ENCODE data around the gene ZBTB26. TPM values are rescaled to one million over a fixed set of nuclear protein-coding genes. Genes with fewer than 3 reads are reported as not detected.
A peak's percentile ranks its signal among the peaks of the same experiment; 100 is the strongest.

Gene ZBTB26
- total RNA-seq, 4 donors from 2014 or later, result 10.9 to 15.6 (median 12.7) TPM

DNA sequence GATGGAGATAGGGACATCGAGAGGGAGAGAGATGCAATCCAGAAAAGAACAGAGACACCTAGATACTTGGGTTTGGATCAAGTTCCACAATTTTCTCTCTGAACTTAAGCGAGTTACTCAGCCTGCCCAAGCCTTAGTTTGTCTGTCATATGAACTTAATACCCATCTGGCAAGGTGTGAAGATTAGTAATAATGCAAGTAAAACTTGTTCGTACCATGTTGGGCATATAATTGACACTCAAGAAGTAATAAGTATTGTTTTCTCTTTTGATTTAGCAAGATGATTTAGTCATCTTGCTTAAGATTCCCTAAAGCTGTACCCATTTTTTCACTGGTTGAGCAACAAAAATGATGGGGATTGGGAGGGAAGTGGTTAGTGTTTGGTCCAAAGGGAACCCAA lies 17.0 kb upstream of the ZBTB26 start:
- H3K27me3 ChIP-seq, result no peaks in the 10 kb centered on the region
- WGBS, 2 donors, result 74 to 85% methylated on average over 3 of the region's 3 CpGs
- peak overlapping the region; percentile 61 to 78 (median 68) for H3K27ac ChIP-seq
- TF ChIP-seq, protein P1, sequence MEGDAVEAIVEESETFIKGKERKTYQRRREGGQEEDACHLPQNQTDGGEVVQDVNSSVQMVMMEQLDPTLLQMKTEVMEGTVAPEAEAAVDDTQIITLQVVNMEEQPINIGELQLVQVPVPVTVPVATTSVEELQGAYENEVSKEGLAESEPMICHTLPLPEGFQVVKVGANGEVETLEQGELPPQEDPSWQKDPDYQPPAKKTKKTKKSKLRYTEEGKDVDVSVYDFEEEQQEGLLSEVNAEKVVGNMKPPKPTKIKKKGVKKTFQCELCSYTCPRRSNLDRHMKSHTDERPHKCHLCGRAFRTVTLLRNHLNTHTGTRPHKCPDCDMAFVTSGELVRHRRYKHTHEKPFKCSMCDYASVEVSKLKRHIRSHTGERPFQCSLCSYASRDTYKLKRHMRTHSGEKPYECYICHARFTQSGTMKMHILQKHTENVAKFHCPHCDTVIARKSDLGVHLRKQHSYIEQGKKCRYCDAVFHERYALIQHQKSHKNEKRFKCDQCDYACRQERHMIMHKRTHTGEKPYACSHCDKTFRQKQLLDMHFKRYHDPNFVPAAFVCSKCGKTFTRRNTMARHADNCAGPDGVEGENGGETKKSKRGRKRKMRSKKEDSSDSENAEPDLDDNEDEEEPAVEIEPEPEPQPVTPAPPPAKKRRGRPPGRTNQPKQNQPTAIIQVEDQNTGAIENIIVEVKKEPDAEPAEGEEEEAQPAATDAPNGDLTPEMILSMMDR (IDR thresholded peaks at IDR 0.05), result no peak
- no peak for TF ChIP-seq POLR2A (IDR thresholded peaks at IDR 0.05)
- no peaks in the 10 kb centered on the region for H3K36me3 ChIP-seq
- intact Hi-C loops (cut with DNase I), result no loop called here
- no peaks in the 10 kb centered on the region for H3K9me3 ChIP-seq
- no peak for DNase-seq
- H3K4me3 ChIP-seq (replicated peaks in 1 of 3), result peak overlapping the region in 1 of 3 donors; percentile 10
- H3K4me1 ChIP-seq, result peaks cover 49 to 65% of the 10 kb centered on the region in 2 donors

DNA sequence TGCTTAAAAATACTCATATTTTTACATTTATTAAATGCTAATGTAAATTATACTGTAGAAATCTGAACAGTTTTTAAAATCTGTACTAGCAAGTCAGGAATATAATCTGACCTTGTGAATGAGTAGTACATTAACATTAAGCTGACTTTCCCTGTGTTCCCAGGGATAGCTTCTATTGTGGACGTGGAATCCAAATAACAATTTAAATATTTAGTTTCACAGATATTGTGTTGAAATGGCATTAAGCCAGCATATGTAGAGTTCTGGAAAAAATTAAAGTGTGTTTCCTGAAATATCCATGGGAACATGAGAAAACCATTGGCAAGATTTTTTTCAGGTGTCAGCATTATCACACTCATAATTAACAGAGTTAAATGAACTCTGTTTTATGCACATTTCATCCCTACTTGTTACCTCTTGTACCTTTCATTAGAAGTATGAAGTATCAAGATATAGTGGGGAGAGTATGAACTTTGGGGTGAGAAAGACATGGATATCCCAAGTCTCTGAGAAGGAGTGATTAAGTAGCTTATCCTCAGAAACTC lies 15.2 kb upstream of the ZBTB26 start:
- no peak for DNase-seq
- Histone ChIP-seq H3K9me3 (no peaks in the 10 kb centered on the region), H3K36me3 (no peaks in the 10 kb centered on the region), H3K4me1 (peaks cover 47 to 53% of the 10 kb centered on the region in 2 donors), H3K27me3 (no peaks in the 10 kb centered on the region), H3K27ac (peak overlapping the region; percentile 21 to 67 (median 61)), H3K4me3 (replicated peaks in 1 of 3) (no peak overlapping the region)
- WGBS, 2 donors, result 89 to 97% methylated on average over 1 of the region's 1 CpG
- no peak for TF ChIP-seq POLR2A (IDR thresholded peaks at IDR 0.05)
- TF ChIP-seq, protein P1 (IDR thresholded peaks at IDR 0.05), result no peak
- intact Hi-C loops (cut with DNase I), result no loop called here

DNA sequence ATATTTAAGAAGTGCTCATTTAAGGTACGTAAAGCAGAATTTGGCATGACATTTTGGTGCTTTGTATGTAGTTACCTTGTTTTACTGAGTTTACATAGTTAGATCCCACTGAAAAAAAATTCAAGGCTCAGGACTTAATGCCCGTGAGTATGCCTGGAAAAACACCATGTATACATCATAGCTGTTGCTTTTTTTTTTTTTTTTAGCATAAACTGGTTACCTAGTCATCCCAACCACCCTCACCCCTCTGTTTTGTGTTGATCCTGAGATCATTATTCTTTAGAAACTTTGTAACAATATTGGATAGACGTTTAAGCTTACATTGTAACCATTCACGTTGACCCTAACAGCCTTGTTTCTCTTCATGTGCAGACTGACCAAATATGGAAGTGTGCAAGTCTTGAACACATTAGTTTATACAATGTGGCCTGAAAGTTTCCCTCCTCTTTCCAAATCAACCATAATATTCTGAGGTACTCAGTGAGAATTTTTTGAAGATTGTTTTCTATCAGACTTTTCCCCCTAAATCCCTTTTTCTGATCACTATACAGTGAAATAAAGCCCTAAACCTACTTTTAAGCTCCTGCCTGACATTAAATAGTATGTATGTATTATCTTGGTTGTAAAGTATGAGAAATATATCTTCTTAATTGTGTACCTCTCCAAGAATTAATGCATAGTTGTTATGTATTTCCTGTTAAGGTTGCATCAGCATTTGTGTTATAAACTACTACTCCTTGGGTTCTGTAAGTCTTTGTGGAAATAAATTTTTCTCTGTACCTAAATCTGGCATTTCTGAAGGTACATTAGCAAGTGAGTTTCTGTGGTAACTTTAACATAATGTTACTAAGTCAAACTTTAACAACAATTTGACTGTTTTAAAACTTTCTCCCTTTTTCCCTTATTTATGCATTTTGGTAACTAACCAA lies 13.9 kb upstream of the ZBTB26 start:
- H3K9me3 ChIP-seq, result no peaks in the 10 kb centered on the region
- peaks cover 35 to 41% of the 10 kb centered on the region in 2 donors for H3K4me1 ChIP-seq
- H3K27ac ChIP-seq, result peak overlapping the region in 1 of 3 donors; percentile 67
- WGBS, 2 donors, result 61 to 68% methylated on average over 4 of the region's 4 CpGs
- no peak for TF ChIP-seq POLR2A (IDR thresholded peaks at IDR 0.05)
- TF ChIP-seq, protein P1 (IDR thresholded peaks at IDR 0.05), result no peak
- no peak overlapping the region for H3K4me3 ChIP-seq (replicated peaks in 1 of 3)
- no peak for DNase-seq
- H3K27me3 ChIP-seq, result no peaks in the 10 kb centered on the region
- intact Hi-C loops (cut with DNase I), result no loop called here
- no peaks in the 10 kb centered on the region for H3K36me3 ChIP-seq

DNA sequence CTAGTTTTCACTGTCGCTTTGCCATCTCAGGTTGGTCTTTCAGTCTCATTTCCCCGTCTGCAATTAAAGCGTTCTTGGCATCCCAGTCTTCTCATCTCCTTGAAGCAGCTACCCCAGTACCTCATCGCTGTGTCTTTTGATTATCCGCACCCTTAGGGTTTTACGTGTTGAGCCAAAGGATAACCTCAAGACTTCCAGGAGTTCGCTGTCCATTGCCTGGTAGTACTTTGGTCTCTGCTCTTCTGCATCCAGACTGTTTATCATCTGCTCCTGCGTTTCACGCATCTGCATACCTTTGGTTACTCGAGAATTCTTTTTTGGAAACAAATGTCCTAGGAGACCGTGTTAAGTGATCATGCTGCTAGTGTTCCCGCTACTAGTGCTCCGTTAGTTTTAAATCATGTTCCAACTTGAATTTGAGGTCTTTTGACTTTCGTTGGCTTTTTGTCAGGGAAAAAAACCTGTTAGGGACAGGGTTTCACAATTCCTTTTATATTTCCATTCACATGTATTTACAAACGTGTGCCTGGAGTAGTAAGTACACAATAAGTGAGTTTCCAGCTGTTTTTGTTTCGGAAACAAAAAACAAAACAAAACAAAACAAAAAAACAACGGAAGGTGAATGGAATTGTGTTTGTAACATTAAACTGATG lies 10.4 kb upstream of the ZBTB26 start:
- H3K4me1 ChIP-seq, result peaks cover 15 to 20% of the 10 kb centered on the region in 2 donors
- no peak for DNase-seq
- no peak for TF ChIP-seq POLR2A (IDR thresholded peaks at IDR 0.05)
- TF ChIP-seq, protein P1 (IDR thresholded peaks at IDR 0.05), result no peak
- no peaks in the 10 kb centered on the region for H3K27me3 ChIP-seq
- peaks cover 0 to 1% of the 10 kb centered on the region in 2 donors for H3K36me3 ChIP-seq
- peak overlapping the region; percentile 77 to 93 (median 93) for H3K27ac ChIP-seq
- peak overlapping the region; percentile 60 to 74 (median 64) for H3K4me3 ChIP-seq (replicated peaks in 1 of 3)
- intact Hi-C loops (cut with DNase I), result no loop called here
- H3K9me3 ChIP-seq, result no peaks in the 10 kb centered on the region
- WGBS, 2 donors, result 6 to 7% methylated on average over 17 of the region's 17 CpGs

Measured in thyroid gland (tissue), 4 donors.